Gastrocnemius medialis (tissue), 4 donors: ENCODE data around the gene DUSP22.

Experiments
- POLR2A ChIP-seq, 2 donors: fragments of 450-650 bp; IDR thresholded peaks; one replicate each; pipeline ENCODE4 v1.6.1; 2017; ENCODE audit warnings: antibody characterized with exemption in 2 of 2, mild to moderate bottlenecking in 2 of 2, moderate library complexity in 2 of 2
- TF ChIP-seq, protein P1 (sequence below), 5 experiments: fragments of 450-650 bp in 3 of 5; fragments of 200-600 bp in 2 of 5; sonication (generic) in 2 of 5; IDR thresholded peaks in 4 of 5; conservative IDR thresholded peaks in 1 of 5; 1 replicate in 4 of 5; 2 replicates in 1 of 5; pipeline ENCODE4 v1.5.1; 2016 to 2019; ENCODE audit warnings: antibody characterized with exemption in 5 of 5, mild to moderate bottlenecking in 3 of 5, moderate library complexity in 3 of 5

DNA sequence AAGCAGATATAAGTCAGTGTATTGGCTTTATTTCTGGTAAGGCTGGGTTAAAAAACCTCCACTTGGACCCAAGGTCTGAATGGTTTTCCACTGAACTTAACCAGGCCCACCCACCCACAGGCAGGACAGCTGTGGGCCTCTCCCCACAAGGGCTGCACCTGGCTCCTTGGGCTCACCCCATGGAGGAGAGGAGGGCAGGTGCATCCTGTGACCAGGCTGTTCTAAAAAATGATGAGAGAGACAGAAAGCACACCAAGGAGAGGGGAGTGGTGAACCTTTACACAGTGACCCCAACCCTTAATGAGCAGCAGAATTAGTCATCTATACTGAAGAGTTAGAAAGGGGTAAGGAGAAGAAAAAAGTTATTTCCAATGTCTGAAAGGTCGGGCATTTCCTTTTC, 34.5 kb upstream of the DUSP22 start:
- TF ChIP-seq, protein P1, sequence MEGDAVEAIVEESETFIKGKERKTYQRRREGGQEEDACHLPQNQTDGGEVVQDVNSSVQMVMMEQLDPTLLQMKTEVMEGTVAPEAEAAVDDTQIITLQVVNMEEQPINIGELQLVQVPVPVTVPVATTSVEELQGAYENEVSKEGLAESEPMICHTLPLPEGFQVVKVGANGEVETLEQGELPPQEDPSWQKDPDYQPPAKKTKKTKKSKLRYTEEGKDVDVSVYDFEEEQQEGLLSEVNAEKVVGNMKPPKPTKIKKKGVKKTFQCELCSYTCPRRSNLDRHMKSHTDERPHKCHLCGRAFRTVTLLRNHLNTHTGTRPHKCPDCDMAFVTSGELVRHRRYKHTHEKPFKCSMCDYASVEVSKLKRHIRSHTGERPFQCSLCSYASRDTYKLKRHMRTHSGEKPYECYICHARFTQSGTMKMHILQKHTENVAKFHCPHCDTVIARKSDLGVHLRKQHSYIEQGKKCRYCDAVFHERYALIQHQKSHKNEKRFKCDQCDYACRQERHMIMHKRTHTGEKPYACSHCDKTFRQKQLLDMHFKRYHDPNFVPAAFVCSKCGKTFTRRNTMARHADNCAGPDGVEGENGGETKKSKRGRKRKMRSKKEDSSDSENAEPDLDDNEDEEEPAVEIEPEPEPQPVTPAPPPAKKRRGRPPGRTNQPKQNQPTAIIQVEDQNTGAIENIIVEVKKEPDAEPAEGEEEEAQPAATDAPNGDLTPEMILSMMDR (IDR thresholded peaks at IDR 0.05 in 4 of 5, conservative IDR thresholded peaks at IDR 0.05 in 1 of 5) = no peak
- TF ChIP-seq POLR2A (IDR thresholded peaks at IDR 0.05) = no peak
